ENCODE measurements around the gene KCNT2.

- TF ChIP-seq EZH2phosphoT487 (IDR thresholded peaks at IDR 0.05; ENCODE audit: insufficient read depth, low read depth) (no peak), EZH2 (IDR thresholded peaks at IDR 0.05; ENCODE audit: insufficient read depth, poor library complexity, severe bottlenecking) (no peak)
Observed at GRCh38 chr1:196255762-196256161, 352.5 kb downstream of the KCNT2 start.
